Measurements from ENCODE around the gene TBC1D22A. TPM values are rescaled to one million over a fixed set of nuclear protein-coding genes. Genes with fewer than 3 reads are reported as not detected.
A peak's percentile ranks its signal among the peaks of the same experiment; 100 is the strongest.

TBC1D22A gene
- total RNA-seq, 2 experiments from 2014 or later: 38.5 to 41.0 TPM

DNA sequence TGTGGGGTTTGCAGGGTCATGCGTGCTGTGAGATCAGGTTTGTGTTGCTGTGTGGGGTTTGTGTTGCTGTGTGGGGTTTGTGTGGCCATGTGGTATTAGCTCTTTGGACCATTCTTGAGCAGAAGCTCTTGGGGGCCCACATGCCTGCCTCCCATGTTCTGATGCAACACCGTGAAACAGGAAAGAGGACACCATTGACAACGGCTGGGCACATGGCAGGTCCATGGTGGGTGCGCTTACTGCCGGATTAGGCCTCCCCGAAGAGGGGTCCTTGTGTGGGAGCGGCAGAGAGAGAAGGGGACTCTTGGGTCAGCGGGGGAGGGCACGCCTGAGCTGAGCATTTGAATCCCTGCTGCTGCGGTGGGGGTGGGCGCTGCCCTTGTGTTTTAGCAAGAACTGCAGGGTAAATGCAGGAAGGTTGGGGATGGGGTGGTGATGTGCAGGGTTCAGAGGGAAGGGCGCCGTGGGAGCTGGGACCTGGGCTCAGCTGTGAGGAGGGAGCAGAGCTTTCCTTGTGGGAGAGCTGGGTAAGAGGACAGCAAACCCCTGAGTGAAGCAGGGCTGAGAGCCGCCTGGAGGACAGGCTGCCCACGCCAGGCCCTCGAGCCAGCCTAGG lies 361.5 kb downstream of the TBC1D22A start:
- Mint-ChIP-seq H3K36me3 (ENCODE audit: low read depth) (no peaks in the 10 kb centered on the region), H3K27me3 (no peaks in the 10 kb centered on the region), H3K4me3 (no peak overlapping the region), H3K9me3 (no peaks in the 10 kb centered on the region), H3K27ac (no peak overlapping the region), H3K4me1 (peaks cover 5% of the 10 kb centered on the region)
- DNase-seq: no peak
- ChIA-PET CTCF (no interaction called here), POLR2A (no interaction called here)

DNA sequence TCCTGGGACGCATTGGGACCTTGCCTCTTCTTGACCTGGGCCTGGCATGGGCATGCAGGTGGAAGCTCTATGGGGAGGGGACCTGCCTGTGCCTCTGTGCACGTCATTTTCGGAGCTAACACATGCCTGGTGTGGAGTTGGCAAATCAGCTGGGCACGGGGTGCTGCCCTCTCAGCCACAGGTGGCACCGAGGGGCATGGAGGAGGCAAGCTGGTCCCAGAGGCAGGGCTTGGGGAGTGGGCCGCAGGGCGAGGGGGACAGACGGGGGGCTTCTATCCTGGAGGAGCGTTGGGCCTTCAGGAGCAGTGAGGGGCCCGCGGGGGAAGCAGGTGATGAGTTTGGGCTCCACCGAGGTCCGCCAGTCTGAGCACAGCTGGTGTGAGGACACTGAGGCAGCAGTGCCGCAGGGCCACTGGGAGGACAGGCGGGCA lies 362.0 kb downstream of the TBC1D22A start:
- Mint-ChIP-seq H3K9me3 (no peaks in the 10 kb centered on the region), H3K27ac (no peak overlapping the region), H3K4me1 (peaks cover 6% of the 10 kb centered on the region), H3K36me3 (ENCODE audit: low read depth) (no peaks in the 10 kb centered on the region), H3K4me3 (no peak overlapping the region), H3K27me3 (no peaks in the 10 kb centered on the region)
- ChIA-PET CTCF (no interaction called here), POLR2A (no interaction called here)
- no peak for DNase-seq

DNA sequence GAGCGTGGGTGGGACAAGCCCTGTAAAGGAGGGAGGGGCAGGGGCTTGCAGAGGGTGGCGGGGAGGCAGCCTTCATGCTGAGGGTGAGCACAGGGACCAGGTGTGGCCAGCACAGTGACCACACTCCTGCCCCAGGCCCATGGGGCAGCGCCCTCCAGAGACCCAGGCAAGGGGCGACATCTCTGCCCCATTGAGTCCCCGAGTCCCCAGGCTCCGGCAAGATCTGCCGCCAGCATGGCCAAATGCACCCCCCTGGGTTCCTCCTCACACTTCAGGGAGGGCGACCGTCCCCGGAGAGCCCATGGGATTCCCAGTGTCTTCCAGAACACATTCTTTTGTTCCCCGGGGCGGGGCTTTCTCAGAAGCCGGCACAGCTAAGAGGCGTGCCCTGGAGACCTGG lies 362.5 kb downstream of the TBC1D22A start:
- POLR2A ChIA-PET: no interaction called here
- CTCF ChIA-PET: no interaction called here
- Mint-ChIP-seq H3K36me3 (ENCODE audit: low read depth) (no peaks in the 10 kb centered on the region), H3K4me1 (peaks cover 10% of the 10 kb centered on the region), H3K4me3 (no peak overlapping the region), H3K9me3 (no peaks in the 10 kb centered on the region), H3K27me3 (no peaks in the 10 kb centered on the region), H3K27ac (no peak overlapping the region)
- no peak for DNase-seq

DNA sequence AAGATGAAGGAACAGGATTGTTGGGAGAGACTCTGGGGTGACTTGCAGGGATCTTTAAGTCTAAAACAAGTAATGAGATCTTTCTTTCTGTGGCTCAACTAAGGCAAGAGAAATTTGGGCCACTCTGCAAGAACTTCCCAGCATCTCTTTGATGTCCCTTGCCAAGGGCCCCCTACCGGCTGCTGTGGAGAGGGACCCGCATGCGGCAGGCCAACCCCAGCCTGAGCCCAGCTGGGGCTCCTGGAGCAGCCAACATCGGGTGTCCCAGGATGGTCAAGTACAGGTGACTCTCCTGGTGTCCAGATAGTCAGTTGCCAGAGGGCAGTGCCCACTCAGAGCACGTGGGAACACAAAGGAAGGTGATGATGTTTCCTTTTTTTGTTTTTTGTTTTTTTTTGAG lies 363.2 kb downstream of the TBC1D22A start:
- ChIA-PET CTCF (no interaction called here), POLR2A (no interaction called here)
- no peaks in the 10 kb centered on the region for H3K9me3 Mint-ChIP-seq
- no peaks in the 10 kb centered on the region for H3K27me3 Mint-ChIP-seq
- no peak overlapping the region for H3K27ac Mint-ChIP-seq
- H3K36me3 Mint-ChIP-seq (ENCODE audit: low read depth): no peaks in the 10 kb centered on the region
- no peak for DNase-seq
- H3K4me1 Mint-ChIP-seq: peaks cover 15% of the 10 kb centered on the region
- no peak overlapping the region for H3K4me3 Mint-ChIP-seq

DNA sequence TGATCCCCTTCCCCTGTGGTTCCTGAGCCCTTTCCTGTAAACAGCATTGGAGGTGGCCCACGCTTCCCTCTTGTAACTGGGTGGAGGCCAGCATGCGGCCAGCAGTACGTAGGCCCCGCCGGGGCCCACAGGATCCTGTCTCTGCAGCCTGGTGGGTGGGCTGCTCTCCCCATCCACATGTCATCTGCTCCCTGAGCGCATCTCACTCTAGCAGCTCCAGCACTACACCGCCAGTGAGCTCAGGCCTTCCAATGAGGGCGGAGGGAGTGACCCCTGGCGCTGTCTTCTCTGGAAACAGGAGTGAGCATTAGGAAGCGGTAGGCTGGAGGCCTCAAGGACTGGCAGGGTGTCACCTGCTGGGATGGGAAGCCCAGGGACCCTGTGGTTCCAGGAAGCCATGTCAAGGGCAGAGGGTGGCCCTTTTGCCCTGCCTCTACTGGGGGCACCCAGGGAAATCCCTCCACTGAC lies 363.9 kb downstream of the TBC1D22A start:
- POLR2A ChIA-PET: no interaction called here
- CTCF ChIA-PET: no interaction called here
- peaks cover 15% of the 10 kb centered on the region for H3K4me1 Mint-ChIP-seq
- H3K4me3 Mint-ChIP-seq: no peak overlapping the region
- no peaks in the 10 kb centered on the region for H3K9me3 Mint-ChIP-seq
- no peak for DNase-seq
- H3K27me3 Mint-ChIP-seq: no peaks in the 10 kb centered on the region
- no peaks in the 10 kb centered on the region for H3K36me3 Mint-ChIP-seq (ENCODE audit: low read depth)
- no peak overlapping the region for H3K27ac Mint-ChIP-seq

DNA sequence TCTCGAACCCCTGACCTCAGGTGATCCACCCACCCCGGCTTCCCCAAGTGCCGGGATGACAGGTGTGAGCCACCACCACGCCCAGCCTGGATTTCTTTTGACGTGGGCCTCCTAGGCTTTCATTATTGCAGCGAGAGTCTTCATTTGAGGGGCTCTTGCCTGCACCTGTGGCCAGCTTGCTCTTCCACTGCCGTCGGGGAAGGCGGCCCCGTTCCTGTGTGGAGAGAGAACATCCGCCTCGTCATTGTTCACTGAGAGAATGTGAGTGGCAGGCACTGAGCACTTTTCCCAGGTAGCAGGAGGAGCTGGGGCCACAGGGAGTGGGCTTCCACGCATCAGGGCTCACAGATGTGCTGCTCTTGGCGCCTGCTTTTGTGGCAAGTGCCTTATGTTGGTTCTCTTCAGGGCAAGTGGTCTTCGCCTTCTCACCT lies 365.0 kb downstream of the TBC1D22A start:
- no peak for DNase-seq
- Mint-ChIP-seq H3K27me3 (no peaks in the 10 kb centered on the region), H3K4me3 (no peak overlapping the region), H3K9me3 (no peaks in the 10 kb centered on the region), H3K27ac (no peak overlapping the region), H3K36me3 (ENCODE audit: low read depth) (no peaks in the 10 kb centered on the region), H3K4me1 (peaks cover 15% of the 10 kb centered on the region)
- ChIA-PET POLR2A (no interaction called here), CTCF (no interaction called here)

DNA sequence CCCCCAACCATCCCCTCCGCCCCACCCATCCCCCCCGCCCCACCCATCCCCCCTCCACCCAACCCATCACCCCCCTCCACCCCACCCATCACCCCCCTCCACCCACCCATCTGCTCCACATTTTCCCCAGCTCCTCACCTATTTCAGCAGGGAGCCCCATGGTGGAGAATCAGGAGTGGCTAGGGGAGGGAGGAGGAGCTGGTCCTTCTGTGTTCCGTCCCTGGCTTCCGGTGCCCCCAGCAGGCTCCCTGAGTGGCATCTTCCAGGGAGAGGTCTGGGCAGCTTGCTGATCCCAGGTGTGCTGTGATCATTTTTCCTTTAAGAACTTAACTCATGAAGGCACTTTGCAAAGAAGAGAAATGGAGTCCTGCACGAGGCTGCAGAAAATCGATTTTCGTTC lies 365.8 kb downstream of the TBC1D22A start:
- H3K27me3 Mint-ChIP-seq: no peaks in the 10 kb centered on the region
- H3K9me3 Mint-ChIP-seq: no peaks in the 10 kb centered on the region
- no peak overlapping the region for H3K27ac Mint-ChIP-seq
- ChIA-PET POLR2A (no interaction called here), CTCF (no interaction called here)
- DNase-seq: no peak
- H3K4me1 Mint-ChIP-seq: peaks cover 15% of the 10 kb centered on the region
- no peak overlapping the region for H3K4me3 Mint-ChIP-seq
- H3K36me3 Mint-ChIP-seq (ENCODE audit: low read depth): no peaks in the 10 kb centered on the region

DNA sequence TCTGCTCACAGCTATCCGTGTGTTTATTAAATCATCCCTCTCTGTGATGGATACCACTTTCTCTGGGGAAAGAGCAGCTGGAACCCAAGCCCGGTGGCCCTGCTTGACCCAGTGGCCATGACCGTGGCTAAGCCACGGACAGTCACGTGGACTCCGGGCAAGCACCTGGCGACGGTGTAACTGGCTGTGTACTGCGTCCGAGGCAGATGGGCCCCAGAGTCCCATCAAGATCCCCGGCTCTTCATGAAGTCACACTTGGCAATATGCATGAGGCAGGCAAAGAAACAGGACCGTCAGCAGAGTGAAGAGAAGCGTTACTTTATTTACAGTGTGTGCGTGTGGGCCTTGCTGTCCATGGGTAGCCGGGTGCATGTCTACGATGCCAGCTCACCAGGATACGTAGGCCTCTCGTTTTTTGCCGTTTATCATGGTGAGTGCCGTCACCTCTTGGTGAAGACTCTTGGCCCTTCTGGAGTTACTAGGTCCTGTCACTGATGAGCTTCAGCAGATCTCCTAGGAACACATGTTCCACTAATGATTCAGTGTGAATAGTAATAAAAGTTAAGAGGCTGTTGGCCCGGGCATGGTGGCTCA lies 366.3 kb downstream of the TBC1D22A start:
- Mint-ChIP-seq H3K27me3 (no peaks in the 10 kb centered on the region), H3K27ac (no peak overlapping the region), H3K36me3 (ENCODE audit: low read depth) (no peaks in the 10 kb centered on the region), H3K4me3 (no peak overlapping the region), H3K9me3 (no peaks in the 10 kb centered on the region), H3K4me1 (peaks cover 15% of the 10 kb centered on the region)
- CTCF ChIA-PET: no interaction called here
- POLR2A ChIA-PET: no interaction called here
- DNase-seq: no peak

DNA sequence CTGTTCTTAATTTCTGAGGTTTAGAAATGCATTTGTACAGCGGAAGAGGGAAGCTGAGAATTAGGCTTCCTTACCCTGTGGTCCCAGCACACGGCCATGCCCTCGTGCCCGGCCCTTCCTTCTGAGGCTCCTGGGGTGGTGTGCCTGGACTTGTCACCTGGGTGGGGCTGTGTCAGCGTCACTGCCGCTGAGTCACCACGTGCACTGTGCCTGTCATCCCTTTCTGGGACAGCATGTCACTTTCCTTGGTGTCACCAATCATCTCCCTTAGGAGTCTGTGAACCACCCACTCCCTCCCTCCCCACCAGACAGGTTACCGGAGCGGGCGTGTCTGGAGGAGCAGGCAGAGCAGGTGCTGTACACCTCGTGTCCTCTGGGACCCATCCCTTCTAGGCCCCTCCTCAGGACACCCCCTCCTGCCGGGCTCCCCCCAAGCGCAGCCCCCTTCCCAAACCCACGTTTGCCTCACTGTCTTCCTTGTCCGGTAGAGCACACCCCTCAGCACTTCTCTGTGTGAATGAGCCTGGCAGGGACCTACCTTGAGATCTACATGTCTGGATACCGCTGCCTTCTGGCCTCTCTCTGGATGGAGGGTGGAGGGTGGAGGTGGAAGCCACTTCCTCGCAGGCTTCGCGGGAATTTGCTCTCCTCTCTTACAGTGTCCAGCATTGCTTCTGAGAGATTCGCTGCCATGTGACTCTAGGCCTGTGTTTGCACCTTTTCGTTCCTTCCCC lies 367.6 kb downstream of the TBC1D22A start:
- peak; percentile 31 for DNase-seq
- Mint-ChIP-seq H3K4me1 (peaks cover 15% of the 10 kb centered on the region), H3K4me3 (no peak overlapping the region), H3K36me3 (ENCODE audit: low read depth) (no peaks in the 10 kb centered on the region), H3K27me3 (no peaks in the 10 kb centered on the region), H3K9me3 (no peaks in the 10 kb centered on the region), H3K27ac (peak overlapping the region; percentile 69)
- CTCF ChIA-PET: no interaction called here
- POLR2A ChIA-PET: no interaction called here

DNA sequence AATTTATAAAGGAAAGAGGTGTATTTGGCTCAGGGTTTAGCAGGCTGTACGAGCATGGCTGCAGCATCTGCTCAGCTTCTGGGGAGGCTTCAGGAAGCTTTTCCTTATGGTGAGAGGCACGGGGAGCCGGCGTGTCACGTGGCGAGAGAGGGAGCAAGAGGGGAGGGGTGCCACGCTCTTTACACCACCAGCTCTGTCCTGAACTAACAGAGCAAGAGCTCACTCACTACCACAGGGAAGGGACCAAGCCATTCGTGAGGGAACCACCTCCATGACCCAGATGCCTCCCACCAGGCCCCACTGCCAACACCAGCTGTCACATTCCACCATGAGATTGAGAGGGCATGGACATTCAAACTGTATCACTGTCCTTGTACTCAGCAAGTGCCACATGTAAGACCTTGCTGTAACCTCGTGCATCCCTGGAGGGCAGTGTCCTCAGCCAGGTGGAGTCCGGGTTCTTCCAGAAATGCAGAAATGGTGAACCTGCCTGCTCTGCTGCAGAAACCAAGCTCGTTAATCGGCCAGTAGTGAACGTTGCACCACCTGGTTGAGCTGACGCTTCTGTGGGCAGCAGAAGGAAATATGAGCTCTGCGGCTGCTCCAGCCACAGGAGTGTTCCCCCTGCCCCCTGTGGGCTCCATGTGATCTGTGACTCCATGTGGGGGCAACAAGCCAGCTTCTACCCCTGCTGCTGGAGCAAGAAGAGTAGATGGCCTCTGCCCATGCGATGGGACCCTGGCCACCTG lies 368.6 kb downstream of the TBC1D22A start:
- H3K9me3 Mint-ChIP-seq: no peaks in the 10 kb centered on the region
- DNase-seq: no peak
- POLR2A ChIA-PET: no interaction called here
- H3K36me3 Mint-ChIP-seq (ENCODE audit: low read depth): no peaks in the 10 kb centered on the region
- CTCF ChIA-PET: no interaction called here
- H3K27me3 Mint-ChIP-seq: no peaks in the 10 kb centered on the region
- no peak overlapping the region for H3K4me3 Mint-ChIP-seq
- no peak overlapping the region for H3K27ac Mint-ChIP-seq
- peaks cover 15% of the 10 kb centered on the region for H3K4me1 Mint-ChIP-seq

DNA sequence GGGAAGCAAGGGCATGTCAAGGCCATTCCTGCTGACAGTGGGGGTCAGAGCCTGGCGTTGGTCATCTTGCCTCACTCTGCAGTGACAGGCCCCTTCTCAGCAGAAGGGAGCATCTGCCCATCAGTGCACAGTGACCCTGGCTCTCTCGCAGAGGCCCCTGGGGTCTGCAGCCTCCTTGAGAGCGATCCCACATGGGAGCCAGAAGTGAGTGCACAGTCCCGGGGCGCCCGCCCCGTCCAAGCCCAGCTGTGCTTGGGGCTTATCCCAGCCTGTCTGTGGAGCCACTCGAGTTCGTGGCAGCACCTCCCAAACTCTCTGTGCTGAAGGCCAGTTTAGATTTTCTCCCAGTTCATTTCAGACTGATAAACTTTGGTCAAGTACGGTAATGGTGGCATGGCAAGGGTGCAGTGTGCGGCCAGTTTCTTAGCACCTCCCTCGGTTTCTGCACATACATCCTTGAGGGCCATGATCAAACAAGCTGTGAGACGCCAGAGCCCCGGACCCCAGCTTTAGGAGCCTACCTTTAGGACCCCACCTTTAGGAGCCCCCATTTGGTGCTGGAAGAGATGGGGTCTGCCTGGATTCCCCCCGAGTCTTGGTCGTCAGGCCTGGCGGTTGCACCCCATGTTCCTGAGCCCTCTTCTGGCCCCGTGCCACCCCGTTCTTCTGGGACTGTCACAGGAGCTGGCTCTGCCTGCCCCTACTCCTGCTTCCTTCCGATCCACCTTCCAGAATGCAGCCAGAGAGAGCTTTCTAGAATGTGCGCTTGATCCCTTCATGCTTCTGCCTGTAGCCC lies 369.4 kb downstream of the TBC1D22A start:
- H3K9me3 Mint-ChIP-seq: no peaks in the 10 kb centered on the region
- no peak overlapping the region for H3K4me3 Mint-ChIP-seq
- H3K4me1 Mint-ChIP-seq: peaks cover 15% of the 10 kb centered on the region
- ChIA-PET CTCF (no interaction called here), POLR2A (no interaction called here)
- no peaks in the 10 kb centered on the region for H3K36me3 Mint-ChIP-seq (ENCODE audit: low read depth)
- DNase-seq: no peak
- no peaks in the 10 kb centered on the region for H3K27me3 Mint-ChIP-seq
- H3K27ac Mint-ChIP-seq: no peak overlapping the region

DNA sequence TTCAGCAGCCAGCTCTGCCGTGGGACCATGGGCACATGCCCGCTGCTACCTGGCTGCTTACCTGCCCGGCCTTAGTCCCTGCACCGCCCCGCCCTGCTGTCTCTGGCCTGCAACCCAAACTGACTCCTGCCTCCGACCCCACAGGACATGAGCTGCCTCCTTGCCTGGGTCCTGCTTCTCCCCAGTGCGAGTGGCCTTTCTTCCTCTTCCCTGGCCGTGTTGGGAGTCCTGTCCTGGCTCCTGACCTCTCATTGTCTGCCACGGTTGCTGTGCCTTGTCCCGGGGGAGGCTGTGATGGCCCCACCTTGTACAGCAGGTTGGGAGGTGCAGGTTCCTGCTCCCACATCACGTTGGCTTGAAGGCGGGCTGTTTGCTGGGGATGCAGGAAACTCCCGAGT lies 370.0 kb downstream of the TBC1D22A start:
- ChIA-PET POLR2A (no interaction called here), CTCF (interaction anchor here (0.6 kb wide), 1 partner anchor 74 kb away, joined by 3 read pairs; no protein-coding TSS in a partner anchor)
- Mint-ChIP-seq H3K36me3 (ENCODE audit: low read depth) (no peaks in the 10 kb centered on the region), H3K4me1 (peaks cover 15% of the 10 kb centered on the region), H3K9me3 (no peaks in the 10 kb centered on the region), H3K4me3 (no peak overlapping the region), H3K27me3 (no peaks in the 10 kb centered on the region), H3K27ac (no peak overlapping the region)
- no peak for DNase-seq
